A673 (cell line): ENCODE measurements around the gene LIME1. TPM values are rescaled to one million over a fixed set of nuclear protein-coding genes. Genes with fewer than 3 reads are reported as not detected.

Experiments used
- BruUV-seq: library from RNA; stranded (reverse); fragments of 400-500 nt; replicated peaks from 2 replicates; lab custom pipeline; 2021; lab: Mats Ljungman, UMichigan
- CTCF ChIA-PET: fragments of 300-600 bp; sonication (Branson Sonifier 250); formaldehyde crosslinking; loops from one replicate; lab custom pipeline; 2022; ENCODE audit warnings: antibody characterized with exemption; lab: Charles Lee
- POLR2A ChIA-PET: fragments of 300-600 bp; sonication (Branson Sonifier 250); formaldehyde crosslinking; loops from one replicate; lab custom pipeline; 2022; ENCODE audit warnings: antibody characterized with exemption; ENCODE audit not compliant: low non-redundant PET; lab: Charles Lee
- DNase-seq: peaks from one replicate; pipeline ENCODE4 v3.0.0-alpha.2; 2015; ENCODE audit warnings: low spot score
- H3K27ac ChIP-seq: fragments of 200-600 bp; sonication (generic); 2 replicates; pipeline ENCODE4 v1.5.1; 2016; ENCODE audit warnings: mixed run types, low read depth, mild to moderate bottlenecking, mixed read lengths, antibody characterized with exemption, low read length; ENCODE audit not compliant: poor library complexity, severe bottlenecking
- H3K27me3 ChIP-seq: fragments of 200-600 bp; sonication (generic); replicated peaks from 2 replicates; pipeline ENCODE4 v1.6.1; 2017; ENCODE audit warnings: mixed run types, low read depth, mild to moderate bottlenecking, mixed read lengths, antibody characterized with exemption, low read length; ENCODE audit not compliant: insufficient read depth, poor library complexity
- H3K36me3 ChIP-seq: fragments of 200-600 bp; sonication (generic); 2 replicates; pipeline ENCODE4 v1.6.1; 2016; ENCODE audit warnings: mixed run types, mild to moderate bottlenecking, mixed read lengths, antibody characterized with exemption, low read length; ENCODE audit not compliant: insufficient read depth, poor library complexity, severe bottlenecking
- H3K4me1 ChIP-seq: fragments of 200-600 bp; sonication (generic); 2 replicates; pipeline ENCODE4 v1.6.1; 2017; ENCODE audit warnings: mixed run types, mild to moderate bottlenecking, mixed read lengths, antibody characterized with exemption, low read length; ENCODE audit not compliant: insufficient read depth, poor library complexity, severe bottlenecking
- H3K4me3 ChIP-seq: fragments of 200-600 bp; sonication (generic); 2 replicates; pipeline ENCODE4 v1.5.1; 2016; ENCODE audit warnings: low read depth, mixed run types, mild to moderate bottlenecking, mixed read lengths, low read length; ENCODE audit not compliant: poor library complexity, severe bottlenecking
- H3K9me3 ChIP-seq: fragments of 200-600 bp; sonication (generic); 2 replicates; pipeline ENCODE4 v1.6.1; 2016; ENCODE audit warnings: mixed run types, low read depth, mild to moderate bottlenecking, mixed read lengths, antibody characterized with exemption, low read length; ENCODE audit not compliant: poor library complexity, severe bottlenecking
- EZH2 ChIP-seq: fragments of 200-600 bp; sonication (generic); IDR thresholded peaks from 2 replicates; pipeline ENCODE4 v1.6.1; 2017; ENCODE audit warnings: borderline replicate concordance, low read depth, mild to moderate bottlenecking, mixed read lengths, antibody characterized with exemption, low read length; ENCODE audit not compliant: poor library complexity, severe bottlenecking
- intact Hi-C: fragments of 100-400 bp; cut with micrococcal nuclease; formaldehyde crosslinking; loops from one replicate; pipeline ENCODE4 v1.10.0; 2022; ENCODE audit not compliant: unreplicated experiment
- total RNA-seq: library from RNA; stranded (reverse); gene quantifications from 2 replicates; pipeline ENCODE4 v1.2.3, GENCODE V29; 2021
- TF ChIP-seq, protein P1 (sequence below): fragments of 300-800, 200-600 bp; sonication (generic); conservative IDR thresholded peaks from 2 replicates; pipeline ENCODE4 v1.5.1; 2017; ENCODE audit warnings: low read depth, mild to moderate bottlenecking, antibody characterized with exemption, low read length, moderate library complexity, mixed read lengths

The LIME1 gene
- total RNA-seq, 1 experiment from 2014 or later = 16.3 TPM

DNA sequence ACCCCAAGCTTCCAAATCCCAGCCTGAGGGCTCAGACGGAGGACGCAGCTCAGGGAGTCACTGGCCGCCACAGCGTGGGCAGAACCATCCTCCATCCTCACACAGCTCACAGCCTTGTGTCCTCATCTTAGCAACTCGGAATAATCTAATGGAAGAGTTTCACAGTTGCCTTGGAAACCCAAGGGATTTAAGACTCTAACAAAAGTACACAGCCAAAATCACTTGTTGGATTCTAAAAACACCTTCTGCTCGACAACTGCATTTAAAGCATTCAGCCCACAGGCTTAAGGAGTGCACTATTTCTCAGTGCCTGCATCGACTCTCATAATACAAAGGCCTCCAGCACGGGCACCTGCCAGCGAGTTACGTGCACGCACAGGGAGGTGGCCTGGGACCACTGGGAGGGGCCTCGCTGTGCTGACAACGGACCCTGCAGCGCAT lies 49.2 kb downstream of the LIME1 start:
- BruUV-seq = no TSS peak
- ChIA-PET POLR2A (interaction anchor here (0.5 kb wide), 1 partner anchor 22 kb away, joined by 3 read pairs; no protein-coding TSS in a partner anchor), CTCF (interaction anchor here (0.6 to 1.2 kb wide), 2 partner anchors 188 to 263 kb away, joined by 3 to 8 read pairs; no protein-coding TSS in a partner anchor)

DNA sequence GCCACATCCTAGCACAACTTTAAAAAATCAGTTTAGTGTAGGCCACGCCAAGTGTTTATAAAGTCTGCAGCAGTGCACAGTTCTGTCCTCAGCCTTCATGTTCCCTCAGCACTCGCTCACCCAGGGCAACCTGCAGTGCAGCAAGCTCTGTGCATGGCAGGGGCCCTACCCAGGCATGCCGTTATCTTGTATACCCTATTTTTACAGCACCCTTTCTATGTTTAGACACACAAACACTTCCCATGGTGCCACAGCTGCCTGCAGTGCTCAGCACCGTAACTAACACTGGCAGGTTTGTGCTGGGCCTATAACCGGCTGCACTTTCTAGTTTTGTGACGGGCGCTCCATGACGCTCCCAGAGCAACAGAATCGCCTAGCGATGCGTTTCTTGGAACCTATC lies 50.8 kb downstream of the LIME1 start:
- Histone ChIP-seq H3K36me3 (no peaks in the 10 kb centered on the region), H3K4me1 (no peaks in the 10 kb centered on the region), H3K27ac (no peak overlapping the region), H3K27me3 (no peaks in the 10 kb centered on the region), H3K9me3 (no peaks in the 10 kb centered on the region), H3K4me3 (no peak overlapping the region)
- intact Hi-C loops = loop anchor here (5.0 kb wide), 1 partner anchor 250 kb away; the partner anchor contains the start of gene PTK6
- no TSS peak for BruUV-seq
- TF ChIP-seq, protein P1, sequence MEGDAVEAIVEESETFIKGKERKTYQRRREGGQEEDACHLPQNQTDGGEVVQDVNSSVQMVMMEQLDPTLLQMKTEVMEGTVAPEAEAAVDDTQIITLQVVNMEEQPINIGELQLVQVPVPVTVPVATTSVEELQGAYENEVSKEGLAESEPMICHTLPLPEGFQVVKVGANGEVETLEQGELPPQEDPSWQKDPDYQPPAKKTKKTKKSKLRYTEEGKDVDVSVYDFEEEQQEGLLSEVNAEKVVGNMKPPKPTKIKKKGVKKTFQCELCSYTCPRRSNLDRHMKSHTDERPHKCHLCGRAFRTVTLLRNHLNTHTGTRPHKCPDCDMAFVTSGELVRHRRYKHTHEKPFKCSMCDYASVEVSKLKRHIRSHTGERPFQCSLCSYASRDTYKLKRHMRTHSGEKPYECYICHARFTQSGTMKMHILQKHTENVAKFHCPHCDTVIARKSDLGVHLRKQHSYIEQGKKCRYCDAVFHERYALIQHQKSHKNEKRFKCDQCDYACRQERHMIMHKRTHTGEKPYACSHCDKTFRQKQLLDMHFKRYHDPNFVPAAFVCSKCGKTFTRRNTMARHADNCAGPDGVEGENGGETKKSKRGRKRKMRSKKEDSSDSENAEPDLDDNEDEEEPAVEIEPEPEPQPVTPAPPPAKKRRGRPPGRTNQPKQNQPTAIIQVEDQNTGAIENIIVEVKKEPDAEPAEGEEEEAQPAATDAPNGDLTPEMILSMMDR = no peak
- no peak for TF ChIP-seq EZH2
- no peak for DNase-seq
- CTCF ChIA-PET = no interaction called here
- POLR2A ChIA-PET = no interaction called here

More for the DNA sequence above, 49.2 kb downstream of the LIME1 start:
- no peak for DNase-seq
- no peak for TF ChIP-seq EZH2
- TF ChIP-seq, protein P1 = no peak
- Histone ChIP-seq H3K27ac (no peak overlapping the region), H3K36me3 (no peaks in the 10 kb centered on the region), H3K9me3 (no peaks in the 10 kb centered on the region), H3K4me1 (no peaks in the 10 kb centered on the region), H3K4me3 (no peak overlapping the region), H3K27me3 (no peaks in the 10 kb centered on the region)
- intact Hi-C loops = loop anchor here (5.0 kb wide), 1 partner anchor 248 kb away; the partner anchor contains the start of gene PTK6

DNA sequence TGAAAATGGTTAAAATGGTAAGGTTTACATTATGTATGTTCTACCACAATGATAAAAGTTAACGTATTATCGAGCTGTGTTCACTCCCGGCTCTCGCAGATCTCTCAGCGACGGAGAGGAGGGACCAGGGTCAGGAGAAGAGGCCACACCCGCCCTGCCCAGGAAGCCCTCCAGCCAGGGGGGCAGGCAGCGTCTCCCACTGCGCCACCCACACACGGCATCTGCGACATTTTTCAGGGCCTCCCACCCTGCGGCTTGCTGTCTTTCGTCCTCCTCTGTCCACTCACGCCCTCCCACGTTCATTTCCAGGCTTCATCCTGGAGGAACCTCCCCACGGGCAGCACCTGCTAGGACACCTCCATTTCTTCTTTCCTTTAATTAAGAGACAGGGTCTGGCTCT lies 51.3 kb downstream of the LIME1 start:
- ChIA-PET CTCF (no interaction called here), POLR2A (no interaction called here)
- Histone ChIP-seq H3K36me3 (no peaks in the 10 kb centered on the region), H3K4me1 (no peaks in the 10 kb centered on the region), H3K27ac (no peak overlapping the region), H3K4me3 (no peak overlapping the region), H3K9me3 (no peaks in the 10 kb centered on the region), H3K27me3 (no peaks in the 10 kb centered on the region)
- TF ChIP-seq EZH2 = no peak
- TF ChIP-seq, protein P1 = no peak
- no peak for DNase-seq
- no TSS peak for BruUV-seq
- intact Hi-C loops = loop anchor here (5.0 kb wide), 1 partner anchor 250 kb away; the partner anchor contains the start of gene PTK6

Other genes starting within 250 kb of the LIME1 start
- 7.5 and 13.7 TPM in 2 replicates for gene EEF1A2, start 237.6 kb upstream of the LIME1 start, total RNA-seq
- 148 and 176 TPM in 2 replicates for gene PPDPF, start 215.9 kb upstream of the LIME1 start, total RNA-seq
- not detected in 2 replicates for gene PTK6, start 199.3 kb upstream of the LIME1 start, total RNA-seq
- not detected in 2 replicates for gene SRMS, start 188.9 kb upstream of the LIME1 start, total RNA-seq
- 0.21 and 0.37 TPM in 2 replicates for gene FNDC11, start 182.5 kb upstream of the LIME1 start, total RNA-seq
- 21.0 and 27.2 TPM in 2 replicates for gene HELZ2, start 162.4 kb upstream of the LIME1 start, total RNA-seq
- gene GMEB2, start 109.6 kb upstream of the LIME1 start, total RNA-seq = 12.8 and 14.2 TPM in 2 replicates
- gene STMN3, start 83.2 kb upstream of the LIME1 start, total RNA-seq = 115 and 128 TPM in 2 replicates
- gene RTEL1, start 78.4 kb upstream of the LIME1 start, total RNA-seq = 45.6 and 47.8 TPM in 2 replicates
- gene TNFRSF6B, start 40.0 kb upstream of the LIME1 start, total RNA-seq = not detected in 2 replicates
- 38.9 and 41.1 TPM in 2 replicates for gene ARFRP1, start 28.7 kb upstream of the LIME1 start, total RNA-seq
- gene ZGPAT, start 28.6 kb upstream of the LIME1 start, total RNA-seq = 28.2 and 28.3 TPM in 2 replicates
- gene SLC2A4RG, start 3.1 kb downstream of the LIME1 start, total RNA-seq = 45.8 and 71.0 TPM in 2 replicates
- gene ZBTB46, start 94.6 kb downstream of the LIME1 start, total RNA-seq = 0.96 and 1.1 TPM in 2 replicates
- not detected in 2 replicates for gene ABHD16B, start 124.8 kb downstream of the LIME1 start, total RNA-seq
- 80.1 and 89.9 TPM in 2 replicates for gene TPD52L2, start 128.6 kb downstream of the LIME1 start, total RNA-seq
- 43.6 and 44.9 TPM in 2 replicates for gene DNAJC5, start 158.5 kb downstream of the LIME1 start, total RNA-seq
- 48.1 and 53.3 TPM in 2 replicates for gene UCKL1, start 219.8 kb downstream of the LIME1 start, total RNA-seq
- 28.9 and 30.8 TPM in 2 replicates for gene ZNF512B, start 233.3 kb downstream of the LIME1 start, total RNA-seq
- gene SAMD10, start 243.0 kb downstream of the LIME1 start, total RNA-seq = 6.3 and 7.2 TPM in 2 replicates
- gene PRPF6, start 244.5 kb downstream of the LIME1 start, total RNA-seq = 86.3 and 93.2 TPM in 2 replicates